Neural progenitor cell (in vitro differentiated cells): ENCODE data around the gene PAQR4.

Experiments
- CTCF ChIP-seq: fragments of 200-600 bp; sonication (generic); IDR thresholded peaks from 2 replicates; pipeline ENCODE4 v1.5.1; 2017; ENCODE audit warnings: antibody characterized with exemption, mild to moderate bottlenecking
- EZH2 ChIP-seq: fragments of 200-600 bp; sonication (generic); IDR thresholded peaks from 2 replicates; pipeline ENCODE4 v1.6.1; 2017; ENCODE audit warnings: antibody characterized with exemption, mild to moderate bottlenecking, moderate library complexity
- EZH2phosphoT487 ChIP-seq: fragments of 200-600 bp; sonication (generic); IDR thresholded peaks from 2 replicates; pipeline ENCODE4 v1.6.1; 2017; ENCODE audit warnings: antibody characterized with exemption

DNA sequence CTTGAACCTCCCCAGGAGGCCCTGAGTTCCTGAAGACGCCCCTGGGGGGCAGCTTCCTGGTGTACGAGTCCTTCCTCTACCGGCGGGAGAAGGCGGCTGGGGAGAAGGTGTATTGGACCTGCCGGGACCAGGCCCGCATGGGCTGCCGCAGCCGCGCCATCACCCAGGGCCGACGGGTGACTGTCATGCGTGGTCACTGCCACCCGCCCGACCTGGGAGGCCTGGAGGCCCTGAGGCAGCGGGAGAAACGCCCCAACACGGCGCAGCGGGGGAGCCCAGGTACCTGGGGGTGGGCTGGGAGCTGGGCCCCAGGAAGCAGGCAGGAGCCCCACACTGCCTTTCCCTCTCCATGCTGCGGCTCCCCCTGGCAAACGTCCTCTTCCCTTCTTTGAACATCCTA lies 35.4 kb upstream of the PAQR4 start:
- TF ChIP-seq CTCF: no peak
- no peak for TF ChIP-seq EZH2
- no peak for TF ChIP-seq EZH2phosphoT487
